Heart left ventricle (tissue), 13 donors: ENCODE results near the gene CIB4.

Source experiments
- CTCF ChIP-seq, 12 donors: fragments of 200-600 bp; sonication (generic) in 4 of 12; IDR thresholded peaks; one replicate each; pipeline versions ENCODE4 v1.5.0 to v1.8.0; 2018 to 2022; ENCODE audit warnings: antibody characterized with exemption in 12 of 12, mild to moderate bottlenecking in 5 of 12
- POLR2A ChIP-seq, 2 donors: fragments of 450-650 bp; IDR thresholded peaks; one replicate each; pipeline ENCODE4 v1.6.1; 2017; ENCODE audit warnings: antibody characterized with exemption in 2 of 2, mild to moderate bottlenecking in 2 of 2, moderate library complexity in 2 of 2
- donor health status: ischemic (EF 13 %, LVEDD 7.1; RV severe dilation, severe dysfunction).
- donor health status: DM: no; HTN: yes; CAD: no.
- donor health status: DM: no; HTN: no; CAD: no.
- donor health status: ischemic (EF 25% LVEDD 6.9; RV normal size, moderate dysfunction).
- donor health status: ischemic (EF 25% LVEDD 5.7; RV mildly dilated, moderate dysfunction).
- donor health status: ischemic (EF 35%, LVEDD 5.7; RV mildly dilated, moderate dysfunction).
- donor health status: nonischemic (EF 11% LVEDD 7.7; RV severe dilation, severe dysfunction).
- donor health status: DM: yes; HTN: yes; CAD: no.
- donor health status: PGD.
- donor health status: ischemic (EF 29% LVEDD 5.4; RV normal size, mild dysfunction).
- donor health status: nonischemic (EF 23%, LVEDD 6.1; RV moderate dilation, normal function).

- no peak for TF ChIP-seq POLR2A (IDR thresholded peaks at IDR 0.05)
- TF ChIP-seq CTCF (IDR thresholded peaks at IDR 0.05): no peak
Measured at GRCh38 chr2:26597197-26597596, 44.0 kb downstream of the CIB4 start.
